CD4-positive, alpha-beta T cell treated with Interleukin-12 subunit alpha and Interleukin-12 subunit beta, for 1 hour (primary cell): ENCODE results near the gene PNKP.

Source experiments
- DNase-seq: peaks from one replicate; pipeline ENCODE4 v3.0.0-alpha.2; 2020

PNKP gene

GRCh38 chr19:49866933-49867782 lies at the start of gene PNKP:
TSS of gene PNKP (minus strand) at chr19:49867576. CDS start at chr19:49867204, 372 bp downstream.
- DNase-seq = peak; percentile 89

- no peak for DNase-seq
These were observed 47.9 kb upstream of the PNKP start for GRCh38 chr19:49915271-49915670.

- DNase-seq = no peak
These were observed 46.3 kb upstream of the PNKP start for GRCh38 chr19:49913720-49914119.

GRCh38 chr19:49912965-49913685 lies 45.7 kb upstream of the PNKP start:
- DNase-seq = no peak

- DNase-seq = peak; percentile 50
These were observed 44.2 kb upstream of the PNKP start for GRCh38 chr19:49911381-49912145.

GRCh38 chr19:49910179-49910578 lies 42.8 kb upstream of the PNKP start:
- DNase-seq = no peak

GRCh38 chr19:49908480-49909420 lies 41.4 kb upstream of the PNKP start:
- no peak for DNase-seq

- DNase-seq = no peak
These were observed 40.5 kb upstream of the PNKP start for GRCh38 chr19:49907745-49908446.

GRCh38 chr19:49906879-49907564 lies 39.6 kb upstream of the PNKP start:
- DNase-seq = no peak

- DNase-seq = no peak
These were observed 36.8 kb upstream of the PNKP start for GRCh38 chr19:49904136-49904535.

- peak; percentile 89 for DNase-seq
These were observed 29.7 kb upstream of the PNKP start, which contains the start of gene IL4I1 for GRCh38 chr19:49896863-49897621. TSS of gene IL4I1 (minus strand) at chr19:49896887. CDS start at chr19:49896160, 727 bp downstream.

GRCh38 chr19:49895566-49896297 lies 28.4 kb upstream of the PNKP start:
- DNase-seq = no peak

GRCh38 chr19:49894879-49895565 lies 27.6 kb upstream of the PNKP start:
- DNase-seq = peak; percentile 63

- DNase-seq = no peak
These were observed 26.8 kb upstream of the PNKP start for GRCh38 chr19:49894011-49894664.

- no peak for DNase-seq
These were observed 25.3 kb upstream of the PNKP start for GRCh38 chr19:49892716-49893115.

- no peak for DNase-seq
These were observed 24.0 kb upstream of the PNKP start for GRCh38 chr19:49891393-49891792.

GRCh38 chr19:49890349-49891311 lies 23.3 kb upstream of the PNKP start:
- peak; percentile 81 for DNase-seq
